Endothelial cell of umbilical vein (primary cell): ENCODE results near the gene MACF1. TPM values are rescaled to one million over a fixed set of nuclear protein-coding genes. Genes with fewer than 3 reads are reported as not detected.

Source experiments
- BruUV-seq: library from RNA; stranded (reverse); fragments of 400-500 nt; replicated peaks from 2 replicates; lab custom pipeline; 2021; lab: Mats Ljungman, UMichigan
- CTCF ChIA-PET: fragments of 300-600, 350-600 bp; sonication (Branson Sonifier 250); formaldehyde crosslinking; loops from one replicate; lab custom pipeline; 2021; ENCODE audit warnings: antibody characterized with exemption, inconsistent platforms; lab: Charles Lee
- POLR2A ChIA-PET: fragments of 300-600, 350-600 bp; sonication (Branson Sonifier 250); formaldehyde crosslinking; loops from one replicate; lab custom pipeline; 2021; ENCODE audit warnings: antibody characterized with exemption, inconsistent platforms; lab: Charles Lee
- DNase-seq: peaks from one replicate; pipeline ENCODE4 v3.0.0-alpha.2; 2011; ENCODE audit warnings: low read depth, low spot score
- FAIRE-seq: peaks from 2 replicates; lab custom pipeline; 2011; peaks lifted over from hg19 to GRCh38; lab: Jason Lieb, UNC
- H2AFZ ChIP-seq: 2 replicates; pipeline ENCODE4 v1.6.0; 2012; ENCODE audit warnings: low read depth, low read length, control low read depth, inconsistent platforms
- H3K27ac ChIP-seq: 2 replicates; pipeline ENCODE4 v1.5.1; 2011; ENCODE audit warnings: low read depth, mild to moderate bottlenecking, control low read depth, low read length, moderate library complexity; ENCODE audit not compliant: insufficient read depth
- H3K27me3 ChIP-seq, 2 experiments: 2 replicates each; pipeline versions ENCODE4 v1.6.0 to v1.6.1; 2011; ENCODE audit warnings: low read length in 2 of 2, mixed read lengths in 1 of 2; ENCODE audit not compliant: control insufficient read depth in 2 of 2, insufficient read depth in 2 of 2
- H3K36me3 ChIP-seq, 2 experiments: 2 replicates in 1 of 2; 3 replicates in 1 of 2; pipeline ENCODE4 v1.5.1; 2011; ENCODE audit warnings: low read length in 2 of 2, mild to moderate bottlenecking in 1 of 2, moderate library complexity in 1 of 2; ENCODE audit not compliant: control insufficient read depth in 2 of 2, insufficient read depth in 2 of 2; ENCODE audit errors: extremely low read depth in 1 of 2
- H3K4me1 ChIP-seq: 3 replicates; pipeline ENCODE4 v1.5.1; 2011; ENCODE audit warnings: mild to moderate bottlenecking, low read length; ENCODE audit not compliant: control insufficient read depth, insufficient read depth; ENCODE audit errors: extremely low read depth
- H3K4me2 ChIP-seq: 2 replicates; pipeline ENCODE4 v1.6.1; 2011; ENCODE audit warnings: low read length, control low read depth, mixed read lengths; ENCODE audit not compliant: insufficient read depth
- H3K4me3 ChIP-seq, 3 experiments: fragments of 200-600 bp in 1 of 3; sonication (generic), shearing (Covaris generic) in 1 of 3; replicated peaks in 1 of 3; 2 replicates each; pipeline ENCODE4 v1.5.1; 2011 to 2016; ENCODE audit warnings: control low read depth in 3 of 3, low read length in 3 of 3, mild to moderate bottlenecking in 2 of 3, inconsistent platforms in 1 of 3, low read depth in 1 of 3, moderate library complexity in 1 of 3; ENCODE audit not compliant: insufficient read depth in 1 of 3
- H3K79me2 ChIP-seq: 2 replicates; pipeline ENCODE4 v1.6.0; 2012; ENCODE audit warnings: low read length, inconsistent platforms; ENCODE audit not compliant: control insufficient read depth, insufficient read depth
- H3K9ac ChIP-seq: replicated peaks from 2 replicates; pipeline ENCODE3; 2011; ENCODE audit warnings: low read length, control low read depth; ENCODE audit not compliant: insufficient read depth; ENCODE audit errors: extremely low read depth
- H3K9me1 ChIP-seq: replicated peaks from 3 replicates; pipeline ENCODE4 v1.6.0; 2011; ENCODE audit warnings: mild to moderate bottlenecking, low read length; ENCODE audit not compliant: control insufficient read depth, insufficient read depth; ENCODE audit errors: extremely low read depth
- H3K9me3 ChIP-seq: replicated peaks from 2 replicates; pipeline ENCODE4 v1.5.1; 2012; ENCODE audit warnings: low read length, inconsistent platforms; ENCODE audit not compliant: control insufficient read depth, insufficient read depth
- H4K20me1 ChIP-seq: replicated peaks from 2 replicates; pipeline ENCODE3; 2011; ENCODE audit warnings: mild to moderate bottlenecking, low read length; ENCODE audit not compliant: control insufficient read depth, insufficient read depth; ENCODE audit errors: extremely low read depth
- EZH2 ChIP-seq: IDR thresholded peaks from 2 replicates; pipeline ENCODE4 v1.6.1; 2012; ENCODE audit warnings: borderline replicate concordance, low read depth, mild to moderate bottlenecking, moderate library complexity, low read length, inconsistent platforms; ENCODE audit not compliant: severe bottlenecking
- FOS ChIP-seq: IDR thresholded peaks from 2 replicates; pipeline ENCODE4 v1.6.1; 2011; ENCODE audit warnings: mild to moderate bottlenecking, low read length, moderate library complexity, borderline replicate concordance; ENCODE audit not compliant: insufficient read depth
- GATA2 ChIP-seq: IDR thresholded peaks from 2 replicates; pipeline ENCODE4 v1.7.0; 2011; ENCODE audit warnings: low read depth, mild to moderate bottlenecking, moderate library complexity, mixed read lengths, low read length; ENCODE audit not compliant: insufficient read length, insufficient read depth
- JUN ChIP-seq: IDR thresholded peaks from 2 replicates; pipeline ENCODE4 v1.6.1; 2011; ENCODE audit warnings: borderline replicate concordance, low read depth; ENCODE audit not compliant: insufficient read length, insufficient read depth
- POLR2A ChIP-seq: IDR thresholded peaks from 2 replicates; pipeline ENCODE4 v1.6.1; 2012; ENCODE audit warnings: low read depth, mild to moderate bottlenecking, control low read depth, low read length
- POLR2AphosphoS5 ChIP-seq: IDR thresholded peaks from 2 replicates; pipeline ENCODE4 v1.6.1; 2012; ENCODE audit warnings: low read depth, mild to moderate bottlenecking, control low read depth, low read length, moderate library complexity; ENCODE audit not compliant: insufficient read depth
- dilution Hi-C: fragments of 300-500 bp; cut with MboI; formaldehyde crosslinking; loops from one replicate; pipeline ENCODE4 v1.15.0; 2019; ENCODE audit warnings: low sequenced_read_pairs; ENCODE audit not compliant: extremely low pct_ligation_motif_present
- intact Hi-C: fragments of 100-400 bp; cut with micrococcal nuclease; formaldehyde crosslinking; loops from one replicate; pipeline ENCODE4 v1.10.0; 2022
- polyA plus RNA-seq, 4 experiments: library from polyadenylated mRNA; depleted of rRNA in 3 of 4; stranded (reverse) in 3 of 4; unstranded in 1 of 4; fragments of >200 nt; gene quantifications; 2 replicates each; pipeline versions ENCODE4 v1.2.1 to v1.2.3, GENCODE V29; 2011 to 2012; ENCODE audit warnings: missing spikeins in 1 of 4
- total RNA-seq: library from RNA; stranded (reverse); gene quantifications from 2 replicates; pipeline ENCODE4 v1.2.3, GENCODE V29; 2021
- TF ChIP-seq, protein P1 (sequence below): IDR thresholded peaks from 2 replicates; pipeline ENCODE4 v1.6.1; 2011; ENCODE audit not compliant: insufficient read depth, insufficient read length
- TF ChIP-seq, protein P2 (sequence below), 2 donors: IDR thresholded peaks; 1 replicate in 1 of 2; 2 replicates in 1 of 2; pipeline ENCODE4 v1.5.1; 2011; ENCODE audit warnings: low read length in 2 of 2, mild to moderate bottlenecking in 2 of 2, moderate library complexity in 2 of 2, control low read depth in 1 of 2, inconsistent platforms in 1 of 2, low read depth in 1 of 2; ENCODE audit not compliant: insufficient read depth in 1 of 2; ENCODE audit errors: extremely low read depth in 1 of 2

MACF1 gene
- total and polyA plus RNA-seq, 2 donors (not counting 3 experiments of a cell fraction or from before 2014, with no cell fraction given), result 122 to 587 TPM

DNA sequence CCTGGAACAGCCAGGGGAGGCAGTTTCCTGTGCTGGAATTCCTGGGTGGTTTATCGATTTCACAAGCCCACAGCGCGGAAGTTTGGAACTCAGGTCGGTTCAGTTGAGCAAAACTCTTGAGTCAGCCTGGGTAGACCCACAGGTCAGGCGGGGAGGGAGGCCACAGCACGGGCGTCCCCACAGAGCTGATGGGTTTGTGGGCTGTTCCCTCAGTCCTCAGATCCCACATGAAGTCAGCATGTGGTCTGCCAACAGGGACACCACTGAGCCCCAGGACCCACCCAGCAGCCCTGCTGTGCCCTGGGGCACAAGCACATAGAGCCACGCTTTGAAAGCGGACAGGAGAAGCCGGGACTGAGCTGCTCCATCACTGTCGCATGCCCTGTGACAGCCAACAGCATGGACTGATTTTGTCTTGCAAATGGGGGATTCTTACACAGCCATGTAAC lies 304.4 kb downstream of the MACF1 start:
- H3K4me2 ChIP-seq, result no peak overlapping the region
- no peak overlapping the region for H3K27ac ChIP-seq
- ChIA-PET POLR2A (no interaction called here), CTCF (interaction anchor here (1.5 kb wide), 1 partner anchor 30 kb away, joined by 7 read pairs; no protein-coding TSS in a partner anchor)
- BruUV-seq, result no TSS peak
- no peaks in the 10 kb centered on the region for H3K36me3 ChIP-seq
- H3K4me1 ChIP-seq, result no peaks in the 10 kb centered on the region
- H3K9ac ChIP-seq, result no peak overlapping the region
- no peaks in the 10 kb centered on the region for H3K79me2 ChIP-seq
- intact Hi-C loops (no loop called here), dilution Hi-C loops (no loop called here)
- no peak overlapping the region for H3K4me3 ChIP-seq
- no peaks in the 10 kb centered on the region for H3K9me3 ChIP-seq
- no peaks in the 10 kb centered on the region for H4K20me1 ChIP-seq
- TF ChIP-seq POLR2A (no peak), GATA2 (no peak)
- no peaks in the 10 kb centered on the region for H3K27me3 ChIP-seq
- peak; percentile 12 for FAIRE-seq
- no peak overlapping the region for H2AFZ ChIP-seq
- no peak for DNase-seq
- H3K9me1 ChIP-seq, result no peaks in the 10 kb centered on the region

DNA sequence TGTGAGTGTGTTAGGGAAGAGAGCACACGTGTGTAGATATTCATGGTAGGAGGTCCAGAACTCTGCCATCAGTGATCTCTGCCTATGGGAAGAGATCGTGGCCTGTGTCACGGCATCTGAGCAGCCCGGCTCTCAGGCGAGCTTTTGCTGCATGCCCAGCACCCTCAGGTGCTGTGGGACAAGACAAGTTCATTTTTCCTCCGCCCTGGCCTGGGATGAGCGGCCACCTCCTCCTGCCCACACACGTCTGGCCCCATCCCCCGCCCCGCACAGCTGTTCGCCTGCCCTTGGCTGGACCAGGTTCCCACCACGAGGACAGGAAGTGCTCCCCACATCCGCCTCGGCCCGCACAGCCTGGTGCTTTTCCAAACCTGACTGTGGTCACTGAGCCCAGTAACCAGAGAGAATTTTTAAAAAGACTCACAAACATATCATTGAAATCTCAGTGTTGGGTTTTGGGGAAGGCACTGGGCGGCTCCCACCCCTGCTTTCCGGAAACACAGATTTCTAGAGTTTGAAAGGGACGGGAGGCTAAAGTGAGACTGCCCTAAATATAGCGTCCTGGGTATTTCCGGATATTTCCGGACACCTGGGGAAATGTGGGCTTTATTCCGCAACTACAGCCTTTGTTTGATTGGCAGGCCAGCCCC lies 305.0 kb downstream of the MACF1 start:
- TF ChIP-seq, protein P1, sequence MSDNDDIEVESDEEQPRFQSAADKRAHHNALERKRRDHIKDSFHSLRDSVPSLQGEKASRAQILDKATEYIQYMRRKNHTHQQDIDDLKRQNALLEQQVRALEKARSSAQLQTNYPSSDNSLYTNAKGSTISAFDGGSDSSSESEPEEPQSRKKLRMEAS, result no peak
- no peak for TF ChIP-seq FOS
- no peak for TF ChIP-seq POLR2AphosphoS5
- TF ChIP-seq, protein P2, sequence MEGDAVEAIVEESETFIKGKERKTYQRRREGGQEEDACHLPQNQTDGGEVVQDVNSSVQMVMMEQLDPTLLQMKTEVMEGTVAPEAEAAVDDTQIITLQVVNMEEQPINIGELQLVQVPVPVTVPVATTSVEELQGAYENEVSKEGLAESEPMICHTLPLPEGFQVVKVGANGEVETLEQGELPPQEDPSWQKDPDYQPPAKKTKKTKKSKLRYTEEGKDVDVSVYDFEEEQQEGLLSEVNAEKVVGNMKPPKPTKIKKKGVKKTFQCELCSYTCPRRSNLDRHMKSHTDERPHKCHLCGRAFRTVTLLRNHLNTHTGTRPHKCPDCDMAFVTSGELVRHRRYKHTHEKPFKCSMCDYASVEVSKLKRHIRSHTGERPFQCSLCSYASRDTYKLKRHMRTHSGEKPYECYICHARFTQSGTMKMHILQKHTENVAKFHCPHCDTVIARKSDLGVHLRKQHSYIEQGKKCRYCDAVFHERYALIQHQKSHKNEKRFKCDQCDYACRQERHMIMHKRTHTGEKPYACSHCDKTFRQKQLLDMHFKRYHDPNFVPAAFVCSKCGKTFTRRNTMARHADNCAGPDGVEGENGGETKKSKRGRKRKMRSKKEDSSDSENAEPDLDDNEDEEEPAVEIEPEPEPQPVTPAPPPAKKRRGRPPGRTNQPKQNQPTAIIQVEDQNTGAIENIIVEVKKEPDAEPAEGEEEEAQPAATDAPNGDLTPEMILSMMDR (IDR thresholded peaks at IDR 0.05; ENCODE audit: extremely low read depth in 1 of 2, insufficient read depth in 1 of 2, low read depth in 1 of 2, low read length in 2 of 2), result no peak
- TF ChIP-seq EZH2, result no peak
- no peak for TF ChIP-seq GATA2
- TF ChIP-seq POLR2A, result no peak
- TF ChIP-seq JUN, result no peak
- H3K4me1 ChIP-seq, result no peaks in the 10 kb centered on the region
- peak; percentile 26 for FAIRE-seq
- H3K36me3 ChIP-seq, result no peaks in the 10 kb centered on the region
- no peaks in the 10 kb centered on the region for H3K27me3 ChIP-seq
- ChIA-PET CTCF (interaction anchor here (1.5 kb wide), 1 partner anchor 30 kb away, joined by 7 read pairs; no protein-coding TSS in a partner anchor), POLR2A (no interaction called here)
- H3K4me3 ChIP-seq, result no peak overlapping the region
- H3K9me3 ChIP-seq, result no peaks in the 10 kb centered on the region
- no peak overlapping the region for H2AFZ ChIP-seq
- dilution Hi-C loops (no loop called here), intact Hi-C loops (no loop called here)
- H3K79me2 ChIP-seq, result no peaks in the 10 kb centered on the region
- no peak overlapping the region for H3K9ac ChIP-seq
- H3K4me2 ChIP-seq, result no peak overlapping the region
- H3K27ac ChIP-seq, result no peak overlapping the region
- H3K9me1 ChIP-seq, result no peaks in the 10 kb centered on the region
- DNase-seq, result no peak
- H4K20me1 ChIP-seq, result no peaks in the 10 kb centered on the region
- no TSS peak for BruUV-seq
